OCI-LY7 (cell line): ENCODE data around the gene DLX5.

Experiments
- CTCF ChIP-seq: fragments of 200-600 bp; sonication (generic); conservative IDR thresholded peaks from 2 replicates; pipeline ENCODE4 v1.5.1; 2014; ENCODE audit warnings: mild to moderate bottlenecking, antibody characterized with exemption, low read length, moderate library complexity, mixed read lengths
- EZH2phosphoT487 ChIP-seq: fragments of 200-600 bp; sonication (generic); IDR thresholded peaks from 2 replicates; pipeline ENCODE4 v1.6.1; 2018; ENCODE audit warnings: low read depth, borderline replicate concordance, mild to moderate bottlenecking, mixed run types, antibody characterized with exemption, low read length, moderate library complexity, mixed read lengths

DNA sequence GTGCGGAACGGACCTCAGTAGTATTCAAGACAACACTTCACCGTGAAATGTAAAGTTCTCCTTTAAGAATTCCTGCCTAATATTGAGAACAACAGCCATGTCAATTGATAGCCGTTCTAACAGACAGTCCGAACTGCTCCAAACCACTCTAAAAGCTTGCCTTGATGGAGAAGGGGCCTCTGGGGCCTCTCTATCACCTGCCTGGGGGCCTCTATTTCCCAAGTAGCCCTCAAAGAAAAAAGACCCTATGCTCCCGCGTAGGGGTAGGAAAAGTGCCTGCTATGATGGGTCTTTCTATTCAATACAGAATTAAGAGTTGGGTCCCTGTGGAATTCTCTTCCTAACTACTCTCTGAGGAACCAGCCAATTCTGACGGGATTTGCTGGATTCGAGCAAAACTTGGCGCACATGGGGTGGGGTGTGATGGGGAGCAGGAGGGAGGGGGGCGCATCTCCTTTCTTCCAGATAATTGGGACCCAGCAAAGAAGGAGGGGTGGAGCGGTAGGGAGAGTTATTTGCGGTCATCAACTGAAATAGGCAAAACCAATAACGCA, 27.6 kb downstream of the DLX5 start:
- TF ChIP-seq CTCF (no peak), EZH2phosphoT487 (no peak)
